HepG2 (cell line): ENCODE results near the gene APBB1. TPM values are rescaled to one million over a fixed set of nuclear protein-coding genes. Genes with fewer than 3 reads are reported as not detected.

Source experiments
- ATAC-seq: fragments of 200-7000 bp; cut with Tn5 transposase; 3 replicates; pipeline ENCODE4 v1.9.1; 2020; ENCODE audit warnings: mild to moderate bottlenecking, moderate library complexity
- BruUV-seq: library from RNA; stranded (reverse); fragments of 400-500 nt; replicated peaks from 2 replicates; lab custom pipeline; 2021; lab: Mats Ljungman, UMichigan
- CTCF ChIA-PET: fragments of 300-600 bp; formaldehyde crosslinking; extraction: SDS; loops from one replicate; lab custom pipeline; 2021; ENCODE audit warnings: low total read pairs, inconsistent platforms, low intra/inter-chr PET ratio; lab: Yijun Ruan, JAX
- POLR2A ChIA-PET: fragments of 350-600 bp; sonication (Branson Sonifier 250); formaldehyde crosslinking; loops from one replicate; lab custom pipeline; 2020; ENCODE audit warnings: antibody characterized with exemption, inconsistent platforms; lab: Yijun Ruan, JAX
- DNase-seq: peaks from one replicate; pipeline ENCODE4 v3.0.0-alpha.2; 2015; ENCODE audit warnings: low spot score
- FAIRE-seq: peaks from 3 replicates; lab custom pipeline; 2011; peaks lifted over from hg19 to GRCh38; lab: Jason Lieb, UNC
- H2AFZ ChIP-seq: one replicate; pipeline ENCODE4 v1.6.1; 2011; ENCODE audit warnings: low read length, inconsistent platforms
- H3K27ac ChIP-seq: fragments of 300-600 bp; 3 replicates; pipeline ENCODE4 v1.8.0; 2011; ENCODE audit warnings: mixed run types, mild to moderate bottlenecking, mixed read lengths, low read length, inconsistent platforms; ENCODE audit not compliant: insufficient read depth; ENCODE audit errors: extremely low read length
- H3K27me3 ChIP-seq, 2 experiments: fragments of 200-600 bp in 1 of 2; 2 replicates in 1 of 2; 3 replicates in 1 of 2; pipeline versions ENCODE4 v1.6.0 to v1.8.0; 2011; ENCODE audit warnings: low read length in 2 of 2, mild to moderate bottlenecking in 2 of 2, moderate library complexity in 2 of 2, inconsistent platforms in 1 of 2; ENCODE audit not compliant: insufficient read depth in 2 of 2, control insufficient read depth in 1 of 2
- H3K36me3 ChIP-seq, 2 experiments: fragments of 200-600 bp in 1 of 2; replicated peaks in 1 of 2; 2 replicates in 1 of 2; 3 replicates in 1 of 2; pipeline versions ENCODE4 v1.5.1 to v1.8.0; 2011; ENCODE audit warnings: low read length in 2 of 2, inconsistent platforms in 1 of 2; ENCODE audit not compliant: insufficient read depth in 2 of 2, control insufficient read depth in 1 of 2
- H3K4me1 ChIP-seq: 2 replicates; pipeline ENCODE4 v1.5.1; 2012; ENCODE audit warnings: low read length, inconsistent platforms; ENCODE audit not compliant: insufficient read depth
- H3K4me2 ChIP-seq: 2 replicates; pipeline ENCODE4 v1.6.0; 2011; ENCODE audit warnings: low read depth, low read length, inconsistent platforms
- H3K4me3 ChIP-seq, 3 experiments: fragments of 200-600 bp in 1 of 3; sonication (generic), shearing (Covaris generic) in 1 of 3; replicated peaks in 1 of 3; 2 replicates each; pipeline ENCODE4 v1.5.1; 2011 to 2016; ENCODE audit warnings: low read length in 3 of 3, inconsistent platforms in 2 of 3, low read depth in 2 of 3, mild to moderate bottlenecking in 2 of 3, control low read depth in 1 of 3, mixed read lengths in 1 of 3; ENCODE audit not compliant: insufficient read depth in 1 of 3
- H3K79me2 ChIP-seq: one replicate; pipeline ENCODE4 v1.6.1; 2011; ENCODE audit warnings: low read length, inconsistent platforms; ENCODE audit not compliant: insufficient read depth
- H3K9ac ChIP-seq: 2 replicates; pipeline ENCODE4 v1.6.0; 2011; ENCODE audit warnings: mild to moderate bottlenecking, low read depth, low read length, inconsistent platforms; ENCODE audit not compliant: insufficient read depth
- H3K9me3 ChIP-seq: 2 replicates; pipeline ENCODE4 v1.5.1; 2012; ENCODE audit warnings: mild to moderate bottlenecking, low read length
- H4K20me1 ChIP-seq: 2 replicates; pipeline ENCODE4 v1.6.0; 2011; ENCODE audit warnings: inconsistent platforms, mild to moderate bottlenecking, low read length, moderate library complexity; ENCODE audit not compliant: insufficient read depth
- KDM5B ChIP-seq: sonication (generic); formaldehyde crosslinking; IDR thresholded peaks from 2 replicates; pipeline ENCODE4 v1.4.0; 2020; ENCODE audit warnings: missing genetic modification reagents, mild to moderate bottlenecking, borderline replicate concordance
- ZKSCAN5 ChIP-seq: sonication (generic); formaldehyde crosslinking; IDR thresholded peaks from 2 replicates; pipeline ENCODE4 v1.5.1; 2020; ENCODE audit warnings: mild to moderate bottlenecking, missing genetic modification reagents
- WGBS: methylation state at CpG from one replicate; pipeline ENCODE4 v1.1.6; 2017; ENCODE audit warnings: low lambda C conversion rate; 5-methylcytosine and 5-hydroxymethylcytosine counted together
- in situ Hi-C: cut with HindIII; loops from 2 replicates; pipeline ENCODE4 v1.10.0; 2017; ENCODE audit warnings: low pct_unique_long_range_greater_than_20kb; ENCODE audit not compliant: extremely low pct_ligation_motif_present
- intact Hi-C: fragments of 100-400 bp; cut with micrococcal nuclease; formaldehyde crosslinking; loops from one replicate; pipeline ENCODE4 v1.10.0; 2022; ENCODE audit not compliant: unreplicated experiment
- polyA plus RNA-seq, 8 experiments: library from polyadenylated mRNA; depleted of rRNA in 3 of 8; stranded (reverse) in 7 of 8; unstranded in 1 of 8; fragments of >200 nt; fragmentation: Illumina TruSeq in 4 of 8; extraction: Trizol in 4 of 8; gene quantifications; 2 replicates each; pipeline versions ENCODE4 v1.2.1 to v1.2.3, GENCODE V29; 2011 to 2016; ENCODE audit warnings: low read depth in 4 of 8, missing spikeins in 1 of 8, mixed read lengths in 1 of 8; ENCODE audit not compliant: insufficient read depth in 1 of 8
- total RNA-seq, 5 experiments: library from RNA; depleted of rRNA; stranded (reverse); fragments of >200 nt; fragmentation: Illumina TruSeq; extraction: Trizol; gene quantifications; 2 replicates each; pipeline ENCODE4 v1.2.3, GENCODE V29; 2016; ENCODE audit warnings: low read depth in 1 of 5
- TF ChIP-seq, protein P1 (sequence below): sonication (generic); formaldehyde crosslinking; IDR thresholded peaks from 2 replicates; pipeline ENCODE4 v1.8.1; 2023; ENCODE audit warnings: mild to moderate bottlenecking, moderate library complexity, missing genetic modification reagents

APBB1 gene
- total and polyA plus RNA-seq, 2 of the 13 experiments (the other 11 are each of a cell fraction or from before 2014, with no cell fraction given), result 1.7 to 3.5 TPM

DNA sequence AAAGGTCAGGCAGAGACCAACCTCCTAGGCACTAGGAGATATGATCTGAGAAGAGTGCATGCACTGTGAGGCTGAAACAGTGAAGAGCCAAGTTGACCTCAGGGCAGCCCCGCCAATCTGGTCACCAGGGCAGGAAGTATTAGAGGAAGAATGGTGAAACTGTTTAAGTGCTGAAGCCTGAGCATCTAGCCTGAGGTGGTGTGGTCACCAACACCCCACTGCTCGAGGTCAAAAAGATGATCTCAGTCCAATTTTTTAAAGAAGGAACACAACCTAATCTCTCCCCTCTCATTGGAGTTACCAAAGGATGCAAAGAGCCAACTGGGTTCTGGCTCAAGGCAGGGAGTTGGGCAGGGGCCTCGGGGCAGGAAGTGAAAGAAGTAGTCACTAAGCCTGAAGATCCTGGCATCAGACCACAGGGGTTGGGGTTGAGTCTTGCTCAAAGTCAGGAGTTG lies 4.0 kb downstream of the APBB1 start:
- no peak overlapping the region for H3K27ac ChIP-seq
- ChIA-PET POLR2A (no interaction called here), CTCF (no interaction called here)
- H3K9me3 ChIP-seq, result no peaks in the 10 kb centered on the region
- no peak overlapping the region for H3K4me2 ChIP-seq
- in situ Hi-C loops, result no loop called here
- intact Hi-C loops, result no loop called here
- no peaks in the 10 kb centered on the region for H3K36me3 ChIP-seq
- H4K20me1 ChIP-seq, result no peaks in the 10 kb centered on the region
- FAIRE-seq (no peak), DNase-seq (no peak), ATAC-seq (no peak)
- peaks cover 10% of the 10 kb centered on the region for H3K4me1 ChIP-seq
- TF ChIP-seq, protein P1, sequence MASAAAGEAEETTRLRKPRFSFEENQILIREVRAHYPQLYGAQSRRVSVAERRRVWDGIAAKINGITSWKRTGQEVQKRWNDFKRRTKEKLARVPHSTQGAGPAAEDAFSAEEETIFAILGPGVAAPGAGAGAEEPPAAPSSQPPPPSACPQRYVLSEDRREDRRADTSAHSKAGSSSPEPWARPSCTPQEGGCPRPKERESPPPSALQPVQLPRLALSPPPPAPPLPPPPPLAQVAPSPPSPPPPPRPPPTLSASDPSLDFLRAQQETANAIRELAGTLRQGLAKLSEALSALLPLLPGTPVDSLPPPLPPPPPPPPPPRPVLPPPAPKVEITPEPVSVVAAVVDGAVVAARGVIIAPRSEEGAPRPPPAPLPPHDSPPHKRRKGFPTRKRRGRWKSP (CRISPR knock-in tag), result no peak
- TF ChIP-seq ZKSCAN5, result no peak
- H3K79me2 ChIP-seq, result no peaks in the 10 kb centered on the region
- H3K27me3 ChIP-seq, result peaks cover 0 to 27% of the 10 kb centered on the region in 2 experiments; a peak in 4 of 5 replicates
- 16% methylated on average over 3 of the region's 3 CpGs for WGBS
- no TSS peak for BruUV-seq
- no peak overlapping the region for H3K4me3 ChIP-seq
- no peak overlapping the region for H2AFZ ChIP-seq
- no peak overlapping the region for H3K9ac ChIP-seq

DNA sequence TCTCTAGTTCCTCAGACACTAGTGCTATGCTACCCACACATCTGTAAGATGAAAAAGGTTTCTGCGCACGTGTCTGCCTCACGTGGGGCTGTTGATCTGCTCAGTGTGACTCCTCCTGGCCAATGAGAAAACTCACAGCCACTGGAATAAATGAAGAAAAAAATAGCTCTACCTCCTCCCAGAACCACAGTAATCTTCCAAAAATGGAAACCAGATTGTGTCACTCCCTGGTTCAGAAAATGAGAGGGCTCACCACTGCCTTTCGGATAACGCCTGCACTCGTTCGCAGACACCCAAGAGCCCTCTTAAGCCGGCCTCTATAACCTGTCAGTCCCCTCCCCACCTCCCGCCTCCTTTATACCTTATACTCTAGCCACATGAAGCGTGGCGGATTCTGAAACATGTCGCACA lies 5.1 kb downstream of the APBB1 start:
- DNase-seq, result no peak
- BruUV-seq, result no TSS peak
- Histone ChIP-seq H3K4me2 (no peak overlapping the region), H3K4me1 (peaks cover 4% of the 10 kb centered on the region; the same call in 1 of the 2 replicates), H3K4me3 (no peak overlapping the region), H3K9me3 (no peaks in the 10 kb centered on the region), H3K27ac (no peak overlapping the region), H2AFZ (no peak overlapping the region), H3K79me2 (no peaks in the 10 kb centered on the region), H3K36me3 (no peaks in the 10 kb centered on the region), H3K9ac (no peak overlapping the region), H3K27me3 (peaks cover 0 to 20% of the 10 kb centered on the region in 2 experiments; a peak in 3 of 5 replicates), H4K20me1 (no peaks in the 10 kb centered on the region)
- ATAC-seq, result no peak
- intact Hi-C loops (no loop called here), in situ Hi-C loops (no loop called here)
- TF ChIP-seq KDM5B, result no peak
- CTCF ChIA-PET, result no interaction called here
- 71% methylated on average over 12 of the region's 12 CpGs for WGBS
- no peak for FAIRE-seq
- POLR2A ChIA-PET, result no interaction called here
